Natural killer cell treated with Interleukin-12 subunit alpha and Interleukin-12 subunit beta and Interleukin-15 and Interleukin-18, amount 100 ng/mL, for 72 hours (primary cell): ENCODE measurements around the gene OPA3. TPM values are rescaled to one million over a fixed set of nuclear protein-coding genes. Genes with fewer than 3 reads are reported as not detected.

Experiments
- ATAC-seq, 2 donors: fragments of 150-1000 bp; cut with Tn5 transposase in 1 of 2; sonication (Bioruptor Pico), chemical (Tn5 transposase) in 1 of 2; 2 replicates each; pipeline ENCODE4 v1.10.0; 2021
- DNase-seq: peaks from one replicate; pipeline ENCODE4 v3.0.0; 2022; ENCODE audit warnings: low spot score
- H3K27ac Mint-ChIP-seq, 2 donors: 1 replicate in 1 of 2; 2 replicates in 1 of 2; pipeline ENCODE4 v1.8.0; 2022; ENCODE audit warnings: mixed read lengths in 2 of 2, mild to moderate bottlenecking in 1 of 2, moderate library complexity in 1 of 2
- H3K27me3 Mint-ChIP-seq, 2 donors: 1 replicate in 1 of 2; 2 replicates in 1 of 2; pipeline ENCODE4 v1.8.0; 2022; ENCODE audit warnings: mixed read lengths in 2 of 2
- H3K36me3 Mint-ChIP-seq: one replicate; pipeline ENCODE4 v1.8.0; 2022; ENCODE audit warnings: mixed read lengths
- H3K4me1 Mint-ChIP-seq, 2 donors: 1 replicate in 1 of 2; 2 replicates in 1 of 2; pipeline ENCODE4 v1.8.0; 2022; ENCODE audit warnings: low read depth in 2 of 2, mixed read lengths in 2 of 2, mild to moderate bottlenecking in 1 of 2
- H3K4me3 Mint-ChIP-seq: one replicate; pipeline ENCODE4 v1.8.0; 2022; ENCODE audit warnings: mixed read lengths
- H3K9me3 Mint-ChIP-seq: 2 replicates; pipeline ENCODE4 v1.8.0; 2022; ENCODE audit warnings: mixed read lengths
- total RNA-seq, 2 donors: library from RNA; stranded (reverse); gene quantifications; one replicate each; pipeline ENCODE4 v1.2.3, GENCODE V29; 2022

Gene OPA3
- total RNA-seq, 2 donors from 2014 or later, result 17.0 to 17.5 TPM

- peak overlapping the region in 1 of 2 donors; percentile 18 for H3K27ac Mint-ChIP-seq
- H3K4me3 Mint-ChIP-seq, result no peak overlapping the region
- DNase-seq, result no peak
- H3K27me3 Mint-ChIP-seq, result no peaks in the 10 kb centered on the region
- no peaks in the 10 kb centered on the region for H3K9me3 Mint-ChIP-seq
- peaks cover 15% of the 10 kb centered on the region for H3K36me3 Mint-ChIP-seq
- no peak for ATAC-seq
- H3K4me1 Mint-ChIP-seq, result peaks cover 4 to 22% of the 10 kb centered on the region in 2 donors
These were observed 24.3 kb upstream of the OPA3 start for GRCh38 chr19:45608948-45609347.

GRCh38 chr19:45607071-45608029 lies 22.7 kb upstream of the OPA3 start:
- Mint-ChIP-seq H3K27me3 (peaks cover 8 to 14% of the 10 kb centered on the region in 2 donors), H3K4me1 (peaks cover 5 to 22% of the 10 kb centered on the region in 2 donors), H3K36me3 (peaks cover 11% of the 10 kb centered on the region), H3K9me3 (no peaks in the 10 kb centered on the region), H3K4me3 (peak overlapping the region; percentile 39), H3K27ac (peak overlapping the region; percentile 64 to 88)
- ATAC-seq, result peak; percentile 59 to 83
- DNase-seq, result peak; percentile 78

GRCh38 chr19:45601524-45602374 lies 17.1 kb upstream of the OPA3 start, which contains the start of gene GPR4:
Gene GPR4, minus strand, starts transcription at chr19:45602212. Its CDS starts 10,346 bp downstream, at chr19:45591866.
- Mint-ChIP-seq H3K4me1 (peaks cover 35 to 44% of the 10 kb centered on the region in 2 donors), H3K4me3 (peak within 1 kb of the TSS; percentile 63), H3K27ac (no peak within 1 kb of the TSS), H3K9me3 (no peaks in the 10 kb centered on the region), H3K27me3 (peaks cover 53 to 68% of the 10 kb centered on the region in 2 donors), H3K36me3 (no peaks in the 10 kb centered on the region)
- peak; percentile 54 to 67 for ATAC-seq
- no peak for DNase-seq

- Mint-ChIP-seq H3K4me1 (peaks cover 35 to 44% of the 10 kb centered on the region in 2 donors), H3K36me3 (no peaks in the 10 kb centered on the region), H3K27me3 (peaks cover 58 to 74% of the 10 kb centered on the region in 2 donors), H3K27ac (no peak overlapping the region), H3K4me3 (peak overlapping the region; percentile 63), H3K9me3 (no peaks in the 10 kb centered on the region)
- no peak for DNase-seq
- ATAC-seq, result no peak
These were observed 16.5 kb upstream of the OPA3 start for GRCh38 chr19:45601115-45601514.

GRCh38 chr19:45600340-45600885 lies 15.8 kb upstream of the OPA3 start:
- H3K27ac Mint-ChIP-seq, result peak overlapping the region in 1 of 2 donors; percentile 20

GRCh38 chr19:45599286-45599685 lies 14.7 kb upstream of the OPA3 start:
- no peak overlapping the region for H3K4me3 Mint-ChIP-seq
- no peak for ATAC-seq
- no peak overlapping the region for H3K27ac Mint-ChIP-seq

More at GRCh38 chr19:45600340-45600885, 15.8 kb upstream of the OPA3 start:
- H3K27me3 Mint-ChIP-seq, result peaks cover 63 to 75% of the 10 kb centered on the region in 2 donors
- H3K4me1 Mint-ChIP-seq, result peaks cover 35 to 44% of the 10 kb centered on the region in 2 donors
- DNase-seq (no peak), ATAC-seq (no peak)
- no peaks in the 10 kb centered on the region for H3K36me3 Mint-ChIP-seq
- H3K9me3 Mint-ChIP-seq, result no peaks in the 10 kb centered on the region
- no peak overlapping the region for H3K4me3 Mint-ChIP-seq

GRCh38 chr19:45598267-45599001 lies 13.8 kb upstream of the OPA3 start:
- ATAC-seq (peak; percentile 13 to 31), DNase-seq (no peak)
- H3K9me3 Mint-ChIP-seq, result no peaks in the 10 kb centered on the region
- H3K36me3 Mint-ChIP-seq, result no peaks in the 10 kb centered on the region
- H3K27me3 Mint-ChIP-seq, result peaks cover 67 to 72% of the 10 kb centered on the region in 2 donors
- H3K4me1 Mint-ChIP-seq, result peaks cover 35 to 44% of the 10 kb centered on the region in 2 donors
- peak overlapping the region; percentile 42 for H3K4me3 Mint-ChIP-seq
- peak overlapping the region; percentile 16 to 42 for H3K27ac Mint-ChIP-seq

More at GRCh38 chr19:45599286-45599685, 14.7 kb upstream of the OPA3 start:
- Mint-ChIP-seq H3K4me1 (peaks cover 35 to 44% of the 10 kb centered on the region in 2 donors), H3K27me3 (peaks cover 65 to 75% of the 10 kb centered on the region in 2 donors), H3K36me3 (no peaks in the 10 kb centered on the region), H3K9me3 (no peaks in the 10 kb centered on the region)
- no peak for DNase-seq

- peak overlapping the region; percentile 18 for H3K4me3 Mint-ChIP-seq
- peak overlapping the region in 1 of 2 donors; percentile 42 for H3K27ac Mint-ChIP-seq
- DNase-seq (no peak), ATAC-seq (no peak)
- no peaks in the 10 kb centered on the region for H3K36me3 Mint-ChIP-seq
- H3K9me3 Mint-ChIP-seq, result no peaks in the 10 kb centered on the region
- H3K4me1 Mint-ChIP-seq, result peaks cover 34 to 42% of the 10 kb centered on the region in 2 donors
- H3K27me3 Mint-ChIP-seq, result peaks cover 63 to 65% of the 10 kb centered on the region in 2 donors
These were observed 13.0 kb upstream of the OPA3 start for GRCh38 chr19:45597425-45598111.

- peaks cover 64 to 65% of the 10 kb centered on the region in 2 donors for H3K27me3 Mint-ChIP-seq
- H3K9me3 Mint-ChIP-seq, result no peaks in the 10 kb centered on the region
- ATAC-seq, result no peak
- H3K4me3 Mint-ChIP-seq, result no peak overlapping the region
- DNase-seq, result no peak
- no peak overlapping the region for H3K27ac Mint-ChIP-seq
- H3K4me1 Mint-ChIP-seq, result peaks cover 34 to 43% of the 10 kb centered on the region in 2 donors
- no peaks in the 10 kb centered on the region for H3K36me3 Mint-ChIP-seq
These were observed 11.2 kb upstream of the OPA3 start for GRCh38 chr19:45595814-45596213.

- no peaks in the 10 kb centered on the region for H3K9me3 Mint-ChIP-seq
- H3K27me3 Mint-ChIP-seq, result peaks cover 56 to 61% of the 10 kb centered on the region in 2 donors
- H3K36me3 Mint-ChIP-seq, result no peaks in the 10 kb centered on the region
- H3K27ac Mint-ChIP-seq, result no peak overlapping the region
- no peak overlapping the region for H3K4me3 Mint-ChIP-seq
- peaks cover 23 to 24% of the 10 kb centered on the region in 2 donors for H3K4me1 Mint-ChIP-seq
- ATAC-seq (no peak), DNase-seq (no peak)
These were observed 8.9 kb upstream of the OPA3 start for GRCh38 chr19:45593520-45593919.

GRCh38 chr19:45592366-45592765 lies 7.8 kb upstream of the OPA3 start:
- peak overlapping the region in 1 of 2 donors; percentile 4 for H3K27ac Mint-ChIP-seq
- H3K36me3 Mint-ChIP-seq, result no peaks in the 10 kb centered on the region
- peak in 1 of 2 donors; percentile 48 for ATAC-seq
- H3K9me3 Mint-ChIP-seq, result no peaks in the 10 kb centered on the region
- H3K27me3 Mint-ChIP-seq, result peaks cover 44 to 53% of the 10 kb centered on the region in 2 donors
- no peak for DNase-seq
- peak overlapping the region; percentile 30 for H3K4me3 Mint-ChIP-seq
- H3K4me1 Mint-ChIP-seq, result peaks cover 14 to 16% of the 10 kb centered on the region in 2 donors

- Mint-ChIP-seq H3K4me3 (no peak overlapping the region), H3K9me3 (no peaks in the 10 kb centered on the region), H3K27me3 (peaks cover 37 to 46% of the 10 kb centered on the region in 2 donors), H3K36me3 (no peaks in the 10 kb centered on the region), H3K27ac (peak overlapping the region in 1 of 2 donors; percentile 57), H3K4me1 (peaks cover 14 to 16% of the 10 kb centered on the region in 2 donors)
- ATAC-seq (no peak), DNase-seq (no peak)
These were observed 7.0 kb upstream of the OPA3 start for GRCh38 chr19:45591638-45592005.
